Bone marrow (tissue), 2 donors: Measurements from ENCODE around the gene LATS1.
"Not testable (repeated sequence)": the region's sequence is repeated elsewhere in the genome, so short reads cannot be mapped to it uniquely, and the experiment has no call there.

Experiments
- DNase-seq, 2 donors: peaks; one replicate each; lab custom pipeline; 2025; lab: John Stamatoyannopoulos, UW

Gene LATS1

DNA sequence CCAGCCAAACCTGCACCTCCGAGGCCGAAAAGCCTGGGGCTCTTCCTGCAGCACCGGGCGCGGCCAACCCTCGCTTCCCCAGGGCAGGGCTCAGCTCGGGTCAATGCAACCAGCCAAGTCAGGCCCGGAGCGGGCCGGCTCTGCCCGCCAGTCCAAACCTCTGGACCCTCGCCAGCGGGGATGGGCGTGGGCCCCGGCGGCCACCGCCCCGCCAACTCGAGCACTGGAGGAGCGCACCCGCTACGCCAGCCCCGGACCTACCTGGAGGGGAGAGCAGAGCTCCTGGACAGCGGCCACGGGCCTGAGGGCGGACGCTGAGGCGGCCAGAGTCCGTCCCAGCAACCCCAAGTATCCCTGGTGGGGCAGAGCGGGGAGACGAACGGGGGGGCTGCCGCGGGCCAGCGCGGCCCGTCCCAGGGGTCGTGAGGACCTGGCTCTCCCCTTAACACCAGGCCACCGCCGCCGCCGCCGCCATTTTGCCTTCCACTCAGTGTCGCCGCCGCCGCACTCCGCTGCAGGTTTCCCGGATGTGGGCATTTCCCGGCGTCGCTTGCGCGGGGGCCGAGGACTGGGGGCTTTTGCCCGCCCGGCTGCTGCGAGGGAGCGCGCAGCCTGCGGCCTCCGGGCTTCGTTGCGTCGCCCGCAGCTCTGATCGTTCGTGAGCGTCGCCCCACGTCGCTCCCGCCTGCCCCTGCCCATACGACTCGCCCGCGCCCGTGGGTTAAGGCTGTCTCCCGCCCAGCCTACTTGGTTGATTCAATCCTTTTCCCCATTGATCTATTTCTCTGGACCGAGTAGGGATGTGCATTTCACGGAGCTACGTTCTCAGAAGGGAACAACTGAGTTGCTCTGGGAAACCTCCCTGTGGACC is at the start of gene LATS1:
Gene LATS1, minus strand, starts transcription at position 514 of the 871 bp plus-strand sequence. CDS start 15,975 bp downstream, outside the sequence.
- DNase-seq, result peak; percentile 75 to 92

DNA sequence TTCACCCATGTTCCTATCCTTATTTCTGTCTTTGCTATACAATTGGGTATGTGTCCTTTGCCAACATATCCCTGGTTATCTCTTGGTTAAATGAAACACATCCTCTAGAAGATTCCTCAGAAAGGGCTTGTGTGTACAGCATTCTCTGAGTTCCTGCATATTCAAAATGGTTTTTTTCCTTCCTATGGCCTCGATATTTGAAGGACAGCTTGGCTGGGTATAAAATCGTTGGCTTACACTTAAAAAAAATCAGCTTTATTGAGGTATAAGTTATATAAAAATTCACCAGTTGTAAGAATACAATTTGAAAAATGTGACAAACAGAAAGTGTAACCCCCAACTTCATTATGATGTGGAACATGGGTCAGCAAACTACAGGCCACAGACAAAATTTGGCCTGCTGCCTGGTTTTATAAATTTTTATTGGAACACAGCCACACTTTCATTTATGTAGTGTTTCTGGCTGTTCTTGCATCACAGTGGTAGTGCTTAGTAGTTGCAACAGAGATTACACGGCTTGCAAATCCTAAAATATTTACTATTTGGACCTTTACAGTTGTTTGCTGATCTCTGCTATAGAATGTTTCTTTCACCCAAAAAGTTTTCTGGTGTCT is 48.4 kb upstream of the LATS1 start:
- DNase-seq, result no peak

DNA sequence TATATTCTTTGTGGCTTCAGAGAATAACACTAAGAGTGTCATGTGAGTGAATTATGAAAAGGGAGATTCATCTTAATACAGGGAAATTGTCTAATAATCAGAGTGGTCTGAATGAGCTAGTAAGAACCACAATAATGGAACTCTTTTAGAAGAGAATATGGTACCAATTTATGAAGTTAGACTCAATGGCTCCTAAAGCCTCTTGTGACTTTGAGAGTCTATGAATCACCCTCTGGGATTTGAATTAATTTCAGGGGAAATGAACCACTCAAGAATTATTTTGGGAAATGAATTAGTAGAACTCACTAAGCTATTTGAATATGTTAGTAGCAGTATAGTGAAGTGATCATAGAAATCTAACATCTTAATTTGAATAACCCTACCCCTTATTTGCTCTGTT is 46.0 kb upstream of the LATS1 start:
- DNase-seq, result no peak

DNA sequence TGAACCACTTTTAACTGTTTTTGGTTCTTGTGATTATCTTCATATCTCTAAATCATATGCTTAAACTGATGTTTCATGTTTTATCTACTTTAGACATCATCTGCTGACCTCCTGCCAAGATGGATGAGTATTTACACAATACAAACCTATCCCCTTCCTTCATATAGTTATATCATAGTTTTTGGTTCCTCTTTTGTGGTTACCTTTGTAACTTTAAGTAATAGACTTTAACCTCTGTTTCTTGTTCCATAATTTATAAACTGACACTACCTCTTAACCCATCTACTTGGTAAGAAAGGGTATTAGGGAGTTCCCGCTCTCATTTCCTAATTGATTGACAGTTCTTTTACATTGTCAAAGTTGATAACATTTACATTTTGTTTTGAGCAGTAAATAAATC is 43.5 kb upstream of the LATS1 start:
- peak in 1 of 2 donors; percentile 57 for DNase-seq

DNA sequence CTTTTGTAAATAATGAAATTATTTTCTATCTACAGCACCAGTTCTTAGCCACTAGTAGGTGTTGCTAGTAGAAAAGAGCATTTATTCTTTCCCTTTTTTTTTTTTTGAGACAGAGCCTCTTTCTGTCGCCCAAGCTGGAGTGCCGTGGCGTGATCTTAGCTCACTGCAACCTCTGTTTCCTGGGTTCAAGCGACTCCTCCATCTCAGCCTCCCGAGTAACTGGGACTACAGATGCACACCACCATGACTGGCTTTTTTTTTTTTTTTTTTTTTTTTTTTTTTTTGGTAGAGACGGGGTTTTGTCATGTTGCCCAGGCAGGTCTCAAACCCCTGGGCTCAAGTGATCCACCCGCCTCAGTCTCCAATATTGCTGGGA is 38.3 kb upstream of the LATS1 start:
- no peak for DNase-seq

DNA sequence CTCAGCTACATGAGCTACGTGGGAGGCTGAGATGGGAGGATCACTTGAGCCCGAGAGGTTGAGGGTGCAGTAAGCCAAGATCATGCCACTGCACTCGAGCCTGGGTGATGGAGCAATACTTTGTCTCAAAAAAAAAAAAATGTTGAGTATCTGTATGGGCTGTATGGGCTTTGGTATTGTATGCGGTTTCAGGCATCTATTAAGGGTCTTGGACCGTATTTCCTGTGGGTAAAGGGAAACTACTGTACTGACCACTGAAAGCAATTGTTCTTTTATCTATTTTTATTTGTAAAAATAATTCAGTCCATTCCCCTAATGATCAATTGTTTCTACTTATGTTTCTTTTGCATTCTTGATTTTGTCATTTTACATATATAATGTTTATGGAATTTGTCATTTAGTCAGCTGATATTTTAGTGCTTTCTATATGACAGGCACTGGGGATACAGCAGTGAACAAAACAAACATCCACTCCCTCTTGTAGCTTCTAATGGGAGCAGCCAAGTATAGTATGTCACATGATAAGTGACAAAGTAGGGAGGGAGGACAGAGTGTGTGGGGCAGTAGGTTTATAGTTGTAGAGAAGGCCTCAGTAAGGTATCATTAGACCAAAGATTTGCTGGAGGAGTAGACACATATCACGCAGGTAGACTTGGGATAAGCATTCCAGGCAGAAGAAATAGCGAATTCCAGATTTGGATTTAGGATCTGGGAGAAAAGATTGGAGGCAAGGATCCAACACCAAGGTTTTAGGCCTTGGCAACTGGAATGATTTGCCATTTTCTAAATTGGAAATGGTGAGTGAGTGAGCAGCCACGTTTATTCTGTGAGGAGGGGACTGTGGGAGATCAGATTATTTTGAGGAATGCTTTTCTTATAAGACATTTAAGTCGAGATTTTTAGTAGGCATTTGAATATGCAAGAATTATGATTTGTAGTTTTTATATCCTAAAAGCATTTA is 37.7 kb upstream of the LATS1 start:
- DNase-seq, result no peak

DNA sequence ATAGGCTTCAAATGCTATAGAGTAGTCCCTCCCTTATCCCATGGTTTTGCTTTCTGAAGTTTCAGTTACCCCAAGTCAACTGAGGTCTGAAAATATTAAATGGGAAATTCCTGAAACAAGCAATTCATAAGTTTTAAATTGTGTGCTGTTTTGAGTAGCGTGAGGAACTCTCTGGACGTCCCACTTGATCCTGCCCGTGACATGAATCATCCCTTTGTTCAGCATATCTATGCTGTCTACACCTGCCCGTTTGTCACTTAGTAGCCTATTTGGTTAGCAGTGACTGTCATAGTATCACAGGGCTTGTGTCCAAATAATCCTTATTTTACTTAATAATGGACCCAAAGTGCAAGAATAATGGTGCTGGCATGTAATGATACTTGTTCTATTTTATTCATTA is 36.6 kb upstream of the LATS1 start:
- no peak for DNase-seq

DNA sequence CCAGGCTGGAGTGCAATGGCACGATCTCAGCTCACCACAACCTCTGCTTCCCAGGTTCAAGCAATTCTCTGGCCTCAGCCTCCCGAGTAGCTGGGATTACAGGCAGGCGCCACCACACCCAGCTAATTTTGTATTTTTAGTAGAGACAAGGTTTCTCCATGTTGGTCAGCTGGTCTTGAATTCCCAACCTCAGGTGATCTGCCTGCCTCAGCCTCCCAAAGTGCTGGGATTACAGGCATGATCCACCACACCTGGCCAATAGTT is 35.4 kb upstream of the LATS1 start:
- DNase-seq, result not testable (repeated sequence)

DNA sequence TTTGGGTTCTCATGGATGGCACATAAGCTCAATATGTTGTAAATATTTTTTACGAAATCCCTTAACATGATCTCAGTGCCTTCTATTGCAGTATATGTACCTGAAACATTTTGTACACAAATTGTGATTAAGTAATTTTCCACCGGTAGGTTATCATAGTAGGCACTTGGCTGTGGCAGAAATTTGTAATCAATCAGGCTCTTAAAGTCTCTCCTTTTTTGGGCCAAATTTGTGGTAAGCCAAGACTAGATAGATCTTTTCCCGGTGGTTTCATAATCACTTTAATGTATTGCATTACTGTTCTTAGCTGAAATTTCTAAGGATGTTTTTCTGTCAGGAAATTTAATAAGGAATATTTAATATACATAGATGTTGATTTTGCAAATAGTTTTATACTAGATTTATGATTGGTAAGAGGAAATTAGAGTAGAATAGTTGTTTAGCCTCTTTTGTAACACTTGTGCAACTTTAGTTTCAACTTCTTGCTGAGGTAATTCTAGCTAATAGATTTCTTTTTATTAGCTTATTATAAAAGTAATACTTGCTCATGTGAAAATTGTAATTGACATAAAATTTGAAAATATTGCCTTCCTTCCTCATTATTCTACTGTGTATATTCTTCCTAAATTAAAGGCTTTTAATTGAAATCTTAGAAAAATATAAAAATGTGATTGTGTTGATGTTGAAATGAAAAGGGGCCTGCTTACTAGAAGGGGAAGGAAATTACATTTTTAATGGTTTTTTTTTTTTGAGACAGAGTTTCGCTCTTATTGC is 34.9 kb upstream of the LATS1 start:
- DNase-seq, result no peak

DNA sequence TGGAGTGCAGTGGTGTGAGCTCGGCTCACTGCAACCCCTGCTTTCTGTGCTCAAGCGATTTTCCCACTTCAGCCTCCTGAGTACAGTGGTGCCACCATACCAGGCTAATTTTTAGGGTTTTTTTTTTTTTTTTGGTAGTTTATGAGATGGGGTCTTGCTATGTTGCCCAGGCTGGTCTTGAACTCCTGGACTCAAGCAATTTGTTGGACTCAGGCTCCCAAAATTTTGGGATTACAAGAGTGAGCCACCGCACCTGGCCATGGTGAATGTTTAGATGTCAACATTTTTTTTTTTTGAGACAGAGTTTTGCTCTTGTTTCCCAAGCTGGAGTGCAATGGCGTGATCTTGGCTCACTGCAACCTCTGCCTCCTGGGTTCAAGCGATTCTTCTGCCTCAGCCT is 34.0 kb upstream of the LATS1 start:
- DNase-seq, result not testable (repeated sequence)

DNA sequence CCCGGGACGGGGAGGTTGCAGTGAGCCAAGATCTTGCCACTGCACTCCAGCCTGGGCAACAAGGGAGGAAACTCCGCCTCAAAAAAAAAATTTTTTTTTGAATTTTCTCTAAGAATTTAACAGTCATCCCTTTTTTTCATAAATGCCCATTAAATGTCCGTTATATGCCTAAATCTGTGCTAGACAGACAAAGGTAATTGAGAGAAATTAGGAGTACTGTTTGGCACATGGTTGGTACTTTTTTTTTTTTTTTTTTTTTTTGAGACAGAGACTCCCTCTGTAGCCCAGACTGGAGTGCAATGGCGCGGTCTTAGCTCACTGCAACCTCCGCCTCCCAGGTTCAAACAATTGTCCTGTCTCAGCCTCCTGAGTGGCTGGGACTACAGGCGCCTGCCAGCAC is 33.3 kb upstream of the LATS1 start:
- no peak for DNase-seq

DNA sequence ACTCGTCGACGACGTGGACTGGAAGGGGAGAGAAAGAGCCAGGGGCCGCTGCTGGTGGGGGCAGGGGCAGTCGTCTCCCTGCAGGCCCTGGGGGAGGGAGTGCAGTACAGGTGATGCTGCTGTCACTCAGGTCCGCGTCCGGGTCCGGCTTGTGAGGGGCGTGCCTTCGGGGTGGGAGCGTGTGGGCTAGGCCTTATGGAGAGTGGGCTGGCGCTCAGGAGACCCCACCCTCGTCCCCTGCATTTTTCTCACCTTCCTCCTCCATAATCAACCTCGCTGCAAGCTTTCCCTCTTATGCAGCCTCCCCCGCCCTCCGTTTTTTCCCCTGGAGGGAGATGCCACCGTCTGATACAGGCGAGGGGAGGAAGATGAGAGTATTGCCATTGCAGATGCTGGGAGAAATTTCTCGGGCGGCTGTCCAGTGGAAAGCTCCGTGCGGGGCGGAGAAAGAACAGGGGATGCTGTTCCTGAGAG is 32.3 kb upstream of the LATS1 start:
- peak; percentile 16 to 57 for DNase-seq

DNA sequence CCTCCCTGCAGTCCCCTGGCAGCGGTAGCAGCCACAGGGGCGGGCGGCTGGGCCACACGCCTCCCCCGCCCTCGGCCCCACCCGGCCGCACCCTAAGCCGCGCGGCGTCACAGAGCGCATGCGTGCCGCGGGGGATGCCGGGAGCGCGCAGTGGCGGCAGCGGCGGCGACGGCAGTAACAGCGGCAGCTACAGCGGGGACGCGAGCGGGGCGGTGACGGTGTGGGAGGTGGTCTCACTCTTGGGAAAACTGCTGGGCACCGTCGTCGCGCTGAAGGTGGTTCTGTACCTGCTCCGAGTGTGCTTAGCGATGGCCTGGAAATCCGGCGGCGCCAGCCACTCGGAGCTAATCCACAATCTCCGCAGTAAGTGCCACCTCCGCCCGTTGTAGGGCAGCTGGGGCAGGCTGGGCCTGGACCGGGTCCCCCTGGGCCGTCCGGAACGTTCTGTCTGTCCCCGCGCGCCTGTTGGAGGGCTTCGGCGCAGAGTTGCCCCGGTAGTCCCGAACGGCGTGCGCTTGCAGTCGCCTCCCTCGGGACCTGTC is 31.8 kb upstream of the LATS1 start, which contains the start of gene PCMT1:
Gene PCMT1, plus strand, starts transcription at position 148 of the 542 bp plus-strand sequence. Its CDS starts 161 bp downstream, at position 309.
- peak; percentile 71 to 74 for DNase-seq

DNA sequence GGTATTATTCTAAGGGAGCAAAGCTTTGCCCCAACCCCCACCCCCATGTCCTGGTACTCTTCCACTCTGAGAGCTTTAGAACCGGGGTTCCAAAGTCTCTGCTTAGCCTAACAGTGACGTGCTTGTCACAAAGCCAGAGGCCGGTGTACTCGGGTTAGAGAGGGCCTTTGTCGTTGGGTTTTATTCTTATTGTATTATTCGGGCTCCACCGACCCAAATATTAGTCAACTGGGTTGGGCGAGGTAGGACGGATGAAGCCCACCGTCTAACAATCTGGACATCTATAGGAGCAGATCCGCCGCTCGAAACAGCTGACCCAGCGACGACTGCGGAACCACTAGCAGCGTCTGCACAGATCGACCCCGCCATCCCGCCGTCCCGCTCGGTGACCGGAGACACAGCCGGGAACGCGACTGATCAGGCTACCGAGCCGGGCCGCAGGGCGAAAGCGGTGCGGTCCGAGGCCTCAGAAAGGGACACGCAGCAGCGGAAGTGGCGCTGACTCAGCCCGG is 31.2 kb upstream of the LATS1 start:
- not testable (repeated sequence) for DNase-seq

DNA sequence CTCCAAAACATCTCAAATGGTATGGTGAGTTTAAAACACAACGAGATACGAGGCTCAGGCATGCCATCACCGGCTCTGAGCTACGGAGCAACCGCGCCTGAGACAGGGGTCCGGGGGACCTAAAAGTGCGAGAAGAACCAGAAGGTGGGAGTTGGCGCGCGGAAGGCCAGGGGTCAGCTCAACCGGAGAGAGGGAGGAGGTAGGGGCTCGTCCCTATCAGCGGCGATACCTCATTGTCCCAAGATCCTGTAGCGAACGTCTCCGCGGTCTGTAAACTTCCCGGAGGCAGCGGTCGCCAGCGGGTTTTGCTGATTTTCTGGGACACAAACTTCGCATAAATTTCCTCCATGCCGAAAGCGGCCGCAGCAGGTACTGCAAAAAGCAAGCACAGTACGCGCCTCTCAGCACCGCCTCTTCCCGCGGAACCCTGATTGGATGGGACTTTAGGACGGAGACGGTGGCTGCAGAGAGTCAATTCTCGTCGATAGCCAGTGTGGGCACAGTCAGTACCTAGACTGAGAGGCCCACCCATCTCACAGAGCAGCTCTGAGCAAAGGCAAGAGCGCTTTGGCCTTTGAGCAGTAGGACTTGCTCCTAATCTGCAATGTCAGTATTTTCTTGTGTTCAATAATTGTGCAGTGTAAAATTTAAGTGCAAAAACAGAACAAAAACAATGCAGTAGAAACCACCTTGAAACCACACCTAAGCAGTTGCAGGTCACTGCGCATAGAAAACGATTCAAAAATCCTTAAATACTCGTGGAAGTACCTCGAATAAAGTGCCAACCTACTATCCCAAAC is 28.4 kb upstream of the LATS1 start, which contains the start of gene NUP43:
Gene NUP43, minus strand, starts transcription at position 383 of the 800 bp plus-strand sequence. Its CDS starts 34 bp downstream, at position 349.
- DNase-seq, result peak; percentile 66 to 86

DNA sequence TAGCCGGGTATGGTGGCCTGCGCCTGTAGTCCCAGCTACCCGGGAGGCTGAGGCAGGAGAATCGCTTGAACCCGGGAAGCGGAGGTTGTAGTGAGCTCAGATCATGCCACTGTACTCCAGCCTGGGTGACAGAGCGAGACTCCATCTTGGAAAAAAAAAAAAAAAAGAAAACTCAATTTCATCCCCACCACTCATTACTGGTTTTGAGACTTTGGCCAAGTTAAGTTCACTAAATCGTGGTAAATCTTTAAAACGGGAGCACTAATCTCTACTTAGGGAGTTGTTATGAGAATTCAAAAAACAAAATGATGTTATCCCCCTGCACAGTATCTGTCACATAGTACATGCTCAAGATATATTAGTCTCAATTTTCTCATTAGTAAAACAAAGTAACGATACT is 27.4 kb upstream of the LATS1 start:
- DNase-seq, result not testable (repeated sequence)

DNA sequence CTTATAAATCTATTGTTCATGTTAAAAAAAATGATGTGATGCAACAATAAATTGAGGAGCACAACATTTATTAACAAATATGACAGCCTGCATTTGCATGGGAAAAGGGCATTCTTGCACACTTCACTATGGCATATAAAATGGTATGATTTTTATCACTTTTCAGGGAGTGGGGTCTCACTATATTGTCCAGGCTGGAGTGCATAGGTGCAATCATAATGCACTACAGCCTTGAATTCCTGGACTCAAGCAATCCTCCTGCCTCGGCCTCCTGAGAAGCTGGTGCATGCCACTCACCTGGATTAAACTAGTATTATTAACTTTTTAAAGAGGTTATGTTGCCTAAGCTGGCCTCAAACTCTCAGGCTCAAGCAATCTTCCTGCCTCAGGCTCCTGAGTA is 17.0 kb upstream of the LATS1 start:
- no peak for DNase-seq

DNA sequence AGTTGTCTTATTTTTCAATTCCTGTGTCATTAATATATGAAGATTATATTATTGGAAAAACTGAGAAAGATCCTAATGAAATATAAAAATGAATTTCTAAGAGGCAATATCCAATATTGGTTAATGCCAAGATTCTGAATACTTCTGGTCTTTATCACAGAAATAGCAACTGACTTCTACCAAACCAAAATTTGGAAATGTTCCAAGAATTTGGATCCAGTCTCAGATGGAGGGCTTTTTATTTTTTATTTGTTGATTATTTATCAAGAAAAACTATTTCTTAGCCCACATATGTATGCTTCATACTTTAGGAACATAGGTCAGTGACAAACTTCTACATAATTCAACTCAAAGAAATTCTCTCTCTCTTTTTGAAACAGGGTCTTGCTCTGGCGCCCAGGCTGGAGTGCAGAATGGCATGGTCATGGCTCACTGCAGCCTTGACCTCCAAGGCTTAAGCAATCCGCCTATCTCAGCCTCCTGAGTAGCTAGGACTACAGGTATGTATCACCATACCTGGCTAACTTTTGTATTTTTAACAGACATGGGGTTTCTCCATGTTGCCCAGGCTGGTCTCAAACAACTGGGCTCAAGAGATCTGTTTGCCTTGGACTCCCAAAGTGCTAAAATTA is 15.3 kb upstream of the LATS1 start:
- DNase-seq, result no peak

DNA sequence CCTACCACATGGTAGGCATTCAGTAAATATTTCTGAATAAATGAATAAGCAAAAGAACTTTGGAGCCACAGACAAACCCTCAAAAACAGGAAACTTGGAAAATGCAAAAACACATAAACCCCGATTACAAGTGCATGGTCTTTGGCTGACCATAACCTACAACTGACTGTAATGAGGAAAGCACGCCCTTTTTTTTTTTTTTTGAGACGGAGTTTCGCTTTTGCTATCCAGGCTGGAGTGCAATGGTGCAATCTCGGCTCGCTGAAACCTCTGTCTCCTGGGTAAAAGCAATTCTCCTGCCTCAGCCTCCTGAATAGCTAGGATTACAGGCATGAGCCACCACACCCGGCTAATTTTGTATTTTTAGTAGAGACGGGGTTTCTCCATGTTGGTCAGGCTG is 11.9 kb upstream of the LATS1 start:
- DNase-seq, result no peak
